ENCODE measurements around the gene OR5K3.
"Not testable (repeated sequence)": the region's sequence is repeated elsewhere in the genome, so short reads cannot be mapped to it uniquely, and the experiment has no call there.

OR5K3 gene

GRCh38 chr3:98371186-98371585, 19.3 kb upstream of the OR5K3 start:
- H3K4me3 ChIP-seq (ENCODE audit: low read length): no peak overlapping the region
- H3K9me3 ChIP-seq (ENCODE audit: control insufficient read depth, insufficient read depth, low read length): no peaks in the 10 kb centered on the region
- H3K27ac ChIP-seq (ENCODE audit: low read length): no peak overlapping the region
- H3K27me3 ChIP-seq (ENCODE audit: control insufficient read depth, insufficient read depth, low read length): no peaks in the 10 kb centered on the region
- no peaks in the 10 kb centered on the region for H3K36me3 ChIP-seq (ENCODE audit: control insufficient read depth, insufficient read depth, low read length)
- no peak for DNase-seq (ENCODE audit: low read depth, low spot score)
- H3K4me1 ChIP-seq (ENCODE audit: control insufficient read depth, insufficient read depth, low read length): no peaks in the 10 kb centered on the region

GRCh38 chr3:98371853-98372252, 18.6 kb upstream of the OR5K3 start:
- Histone ChIP-seq H3K27ac (ENCODE audit: low read length) (no peak overlapping the region), H3K36me3 (ENCODE audit: control insufficient read depth, insufficient read depth, low read length) (no peaks in the 10 kb centered on the region), H3K27me3 (ENCODE audit: control insufficient read depth, insufficient read depth, low read length) (no peaks in the 10 kb centered on the region), H3K9me3 (ENCODE audit: control insufficient read depth, insufficient read depth, low read length) (no peaks in the 10 kb centered on the region), H3K4me3 (ENCODE audit: low read length) (no peak overlapping the region), H3K4me1 (ENCODE audit: control insufficient read depth, insufficient read depth, low read length) (no peaks in the 10 kb centered on the region)
- DNase-seq (ENCODE audit: low read depth, low spot score): no peak

GRCh38 chr3:98372445-98372844, 18.0 kb upstream of the OR5K3 start:
- Histone ChIP-seq H3K4me1 (ENCODE audit: control insufficient read depth, insufficient read depth, low read length) (no peaks in the 10 kb centered on the region), H3K9me3 (ENCODE audit: control insufficient read depth, insufficient read depth, low read length) (no peaks in the 10 kb centered on the region), H3K27me3 (ENCODE audit: control insufficient read depth, insufficient read depth, low read length) (no peaks in the 10 kb centered on the region), H3K27ac (ENCODE audit: low read length) (no peak overlapping the region), H3K4me3 (ENCODE audit: low read length) (no peak overlapping the region), H3K36me3 (ENCODE audit: control insufficient read depth, insufficient read depth, low read length) (no peaks in the 10 kb centered on the region)
- WGBS (ENCODE audit: insufficient coverage, insufficient read length): no CpG with 5 or more reads among the region's 1 CpG
- no peak for DNase-seq (ENCODE audit: low read depth, low spot score)

DNA sequence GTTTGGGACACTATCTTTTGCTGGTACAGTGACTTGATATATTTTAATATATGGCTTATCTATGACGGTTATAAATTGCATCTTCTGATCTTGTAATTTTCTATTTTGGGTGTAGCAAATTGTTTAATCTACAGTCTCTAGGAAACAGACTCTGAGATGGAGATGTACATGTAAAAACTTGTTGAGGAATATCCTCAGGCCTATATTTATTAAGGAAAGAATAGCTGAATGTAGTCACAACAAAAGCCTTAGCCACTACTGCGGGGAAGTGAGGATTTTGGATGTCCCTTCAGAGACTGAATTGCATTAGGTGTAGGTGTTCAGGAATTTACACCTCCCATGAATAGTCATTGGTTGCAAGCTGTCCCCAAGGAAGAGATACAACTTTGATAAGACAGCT, 13.8 kb upstream of the OR5K3 start:
- no peak for DNase-seq (ENCODE audit: low read depth, low spot score)
- Histone ChIP-seq H3K4me1 (ENCODE audit: control insufficient read depth, insufficient read depth, low read length) (no peaks in the 10 kb centered on the region), H3K36me3 (ENCODE audit: control insufficient read depth, insufficient read depth, low read length) (no peaks in the 10 kb centered on the region), H3K9me3 (ENCODE audit: control insufficient read depth, insufficient read depth, low read length) (no peaks in the 10 kb centered on the region), H3K27me3 (ENCODE audit: control insufficient read depth, insufficient read depth, low read length) (no peaks in the 10 kb centered on the region), H3K27ac (ENCODE audit: low read length) (no peak overlapping the region), H3K4me3 (ENCODE audit: low read length) (no peak overlapping the region)
- no CpG with 5 or more reads among the region's 2 CpGs for WGBS (ENCODE audit: insufficient coverage, insufficient read length)

DNA sequence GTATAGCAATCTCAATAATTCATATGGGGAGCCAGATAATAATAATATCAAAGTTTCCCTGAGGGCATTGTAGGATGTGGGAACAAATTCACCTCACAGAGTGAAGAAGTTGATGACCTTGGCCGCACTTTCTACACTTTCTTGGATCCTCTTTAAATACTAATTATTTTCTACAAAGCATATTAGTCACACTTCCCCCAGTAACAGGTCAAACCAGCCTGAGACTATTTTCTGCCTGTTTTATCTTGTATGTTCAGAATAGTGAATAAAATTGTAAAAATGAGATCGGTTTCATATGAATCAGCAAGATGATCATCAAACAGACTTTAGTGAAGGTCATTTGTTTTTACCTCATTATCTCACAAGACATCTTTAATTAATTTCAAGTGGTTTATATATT, 2.3 kb upstream of the OR5K3 start:
- no CpG with 5 or more reads among the region's 2 CpGs for whole genome bisulfite sequencing (ENCODE audit: insufficient coverage, insufficient read length)
- H3K36me3 ChIP-seq (ENCODE audit: control insufficient read depth, insufficient read depth, low read length): no peaks in the 10 kb centered on the region
- DNase-seq (ENCODE audit: low read depth, low spot score): no peak
- H3K4me3 ChIP-seq (ENCODE audit: low read length): no peak overlapping the region
- no peaks in the 10 kb centered on the region for H3K4me1 ChIP-seq (ENCODE audit: control insufficient read depth, insufficient read depth, low read length)
- no peaks in the 10 kb centered on the region for H3K9me3 ChIP-seq (ENCODE audit: control insufficient read depth, insufficient read depth, low read length)
- no peak overlapping the region for H3K27ac ChIP-seq (ENCODE audit: low read length)
- no peaks in the 10 kb centered on the region for H3K27me3 ChIP-seq (ENCODE audit: control insufficient read depth, insufficient read depth, low read length)

DNA sequence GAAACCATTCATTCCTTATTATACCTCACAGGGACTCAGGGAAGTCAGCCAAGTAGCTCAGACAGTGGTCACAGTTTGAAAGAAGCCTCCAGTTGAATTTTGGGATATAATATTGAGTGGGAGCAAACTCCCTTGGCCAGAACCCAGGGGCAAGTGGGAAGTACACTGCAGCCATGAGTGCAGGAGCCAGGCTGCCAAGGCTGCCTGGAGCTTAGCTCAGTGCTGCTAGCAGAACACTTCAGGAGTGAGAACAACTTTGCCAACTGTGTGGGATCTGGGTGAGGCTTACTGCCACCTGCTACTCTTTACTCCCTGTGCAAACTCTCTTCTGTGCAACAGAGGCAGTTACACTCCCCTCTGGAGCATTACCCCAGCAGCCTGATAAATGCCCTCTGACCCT, 4.6 kb downstream of the OR5K3 start:
- Histone ChIP-seq H3K4me3 (ENCODE audit: low read length) (no peak overlapping the region), H3K9me3 (ENCODE audit: control insufficient read depth, insufficient read depth, low read length) (no peaks in the 10 kb centered on the region)
- DNase-seq (ENCODE audit: low read depth, low spot score): no peak

GRCh38 chr3:98396482-98396881, 6.0 kb downstream of the OR5K3 start:
- WGBS (ENCODE audit: insufficient coverage, insufficient read length): no CpG with 5 or more reads among the region's 4 CpGs
- H3K36me3 ChIP-seq (ENCODE audit: control insufficient read depth, insufficient read depth, low read length); H3K27me3 ChIP-seq (ENCODE audit: control insufficient read depth, insufficient read depth, low read length); H3K27ac ChIP-seq (ENCODE audit: low read length); DNase-seq (ENCODE audit: low read depth, low spot score); H3K4me1 ChIP-seq (ENCODE audit: control insufficient read depth, insufficient read depth, low read length); H3K4me3 ChIP-seq (ENCODE audit: low read length); H3K9me3 ChIP-seq (ENCODE audit: control insufficient read depth, insufficient read depth, low read length): not testable (repeated sequence)

More for the DNA sequence above, 4.6 kb downstream of the OR5K3 start:
- no peaks in the 10 kb centered on the region for H3K36me3 ChIP-seq (ENCODE audit: control insufficient read depth, insufficient read depth, low read length)
- H3K4me1 ChIP-seq (ENCODE audit: control insufficient read depth, insufficient read depth, low read length): no peaks in the 10 kb centered on the region; the same call in 1 of the 2 replicates
- no peak overlapping the region for H3K27ac ChIP-seq (ENCODE audit: low read length)
- H3K27me3 ChIP-seq (ENCODE audit: control insufficient read depth, insufficient read depth, low read length): no peaks in the 10 kb centered on the region

- Histone ChIP-seq H3K4me3 (ENCODE audit: low read length) (no peak overlapping the region), H3K27me3 (ENCODE audit: control insufficient read depth, insufficient read depth, low read length) (no peaks in the 10 kb centered on the region), H3K36me3 (ENCODE audit: control insufficient read depth, insufficient read depth, low read length) (no peaks in the 10 kb centered on the region), H3K27ac (ENCODE audit: low read length) (no peak overlapping the region), H3K9me3 (ENCODE audit: control insufficient read depth, insufficient read depth, low read length) (no peaks in the 10 kb centered on the region), H3K4me1 (ENCODE audit: control insufficient read depth, insufficient read depth, low read length) (no peaks in the 10 kb centered on the region; the same call in 1 of the 2 replicates)
- no peak for DNase-seq (ENCODE audit: low read depth, low spot score)
These were observed 8.0 kb downstream of the OR5K3 start for GRCh38 chr3:98398513-98398912.

- Histone ChIP-seq H3K4me3 (ENCODE audit: low read length) (no peak overlapping the region), H3K9me3 (ENCODE audit: control insufficient read depth, insufficient read depth, low read length) (no peaks in the 10 kb centered on the region), H3K27ac (ENCODE audit: low read length) (no peak overlapping the region), H3K4me1 (ENCODE audit: control insufficient read depth, insufficient read depth, low read length) (no peaks in the 10 kb centered on the region), H3K27me3 (ENCODE audit: control insufficient read depth, insufficient read depth, low read length) (no peaks in the 10 kb centered on the region), H3K36me3 (ENCODE audit: control insufficient read depth, insufficient read depth, low read length) (no peaks in the 10 kb centered on the region)
- WGBS (ENCODE audit: insufficient coverage, insufficient read length): no CpG with 5 or more reads among the region's 1 CpG
- DNase-seq (ENCODE audit: low read depth, low spot score): no peak
These were observed 12.0 kb downstream of the OR5K3 start for GRCh38 chr3:98402507-98402906.

DNA sequence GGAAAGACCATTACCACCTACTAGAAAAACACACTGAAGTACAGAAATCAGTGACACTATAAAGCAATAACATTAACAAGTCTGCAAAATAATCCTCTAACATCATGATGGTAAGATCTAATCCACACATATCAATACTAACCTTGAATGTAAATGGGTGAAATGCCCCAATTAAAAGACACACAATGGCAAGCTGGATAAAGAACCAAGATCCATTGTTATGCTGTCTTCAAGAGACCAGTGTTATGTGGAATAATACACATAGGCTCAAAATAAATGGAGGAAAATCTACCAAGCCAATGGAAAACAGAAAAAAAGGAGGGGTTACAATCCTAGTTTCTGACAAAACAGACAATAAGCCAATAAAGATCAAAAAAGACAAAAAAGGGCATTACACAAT, 13.5 kb downstream of the OR5K3 start:
- H3K27ac ChIP-seq (ENCODE audit: low read length): no peak overlapping the region
- no peaks in the 10 kb centered on the region for H3K4me1 ChIP-seq (ENCODE audit: control insufficient read depth, insufficient read depth, low read length)
- no peaks in the 10 kb centered on the region for H3K27me3 ChIP-seq (ENCODE audit: control insufficient read depth, insufficient read depth, low read length)
- H3K36me3 ChIP-seq (ENCODE audit: control insufficient read depth, insufficient read depth, low read length): no peaks in the 10 kb centered on the region
- no peak for DNase-seq (ENCODE audit: low read depth, low spot score)
- H3K9me3 ChIP-seq (ENCODE audit: control insufficient read depth, insufficient read depth, low read length): no peaks in the 10 kb centered on the region
- no peak overlapping the region for H3K4me3 ChIP-seq (ENCODE audit: low read length)

GRCh38 chr3:98406034-98406433, 15.6 kb downstream of the OR5K3 start:
- Histone ChIP-seq H3K9me3 (ENCODE audit: control insufficient read depth, insufficient read depth, low read length) (no peaks in the 10 kb centered on the region), H3K36me3 (ENCODE audit: control insufficient read depth, insufficient read depth, low read length) (no peaks in the 10 kb centered on the region), H3K27ac (ENCODE audit: low read length) (no peak overlapping the region), H3K27me3 (ENCODE audit: control insufficient read depth, insufficient read depth, low read length) (no peaks in the 10 kb centered on the region), H3K4me3 (ENCODE audit: low read length) (no peak overlapping the region), H3K4me1 (ENCODE audit: control insufficient read depth, insufficient read depth, low read length) (no peaks in the 10 kb centered on the region)
- no peak for DNase-seq (ENCODE audit: low read depth, low spot score)
- no CpG with 5 or more reads among the region's 2 CpGs for WGBS (ENCODE audit: insufficient coverage, insufficient read length)

DNA sequence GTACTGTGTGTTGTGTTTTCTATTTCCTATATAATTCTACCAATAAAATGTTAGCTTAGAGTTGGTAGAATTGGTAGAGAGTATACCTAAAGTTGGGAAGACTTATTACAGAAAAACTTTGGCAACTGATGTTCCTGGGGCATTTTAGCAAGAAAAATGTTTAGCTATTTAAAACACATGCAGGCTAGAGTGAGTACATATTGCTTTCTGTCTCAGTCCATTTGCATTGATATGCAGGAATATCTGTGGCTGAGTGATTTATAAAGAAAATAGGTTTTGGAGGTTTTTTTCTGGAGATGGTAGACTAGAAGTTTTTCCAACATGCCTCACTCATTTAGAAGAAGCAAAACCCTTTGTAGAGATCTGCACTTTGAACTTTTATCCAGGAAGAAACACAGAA, 42.1 kb downstream of the OR5K3 start:
- DNase-seq (ENCODE audit: low read depth, low spot score): no peak
- H3K27me3 ChIP-seq (ENCODE audit: control insufficient read depth, insufficient read depth, low read length): no peaks in the 10 kb centered on the region
- no peaks in the 10 kb centered on the region for H3K9me3 ChIP-seq (ENCODE audit: control insufficient read depth, insufficient read depth, low read length)
- H3K27ac ChIP-seq (ENCODE audit: low read length): no peak overlapping the region
- H3K4me1 ChIP-seq (ENCODE audit: control insufficient read depth, insufficient read depth, low read length): no peaks in the 10 kb centered on the region
- no peak overlapping the region for H3K4me3 ChIP-seq (ENCODE audit: low read length)
- no peaks in the 10 kb centered on the region for H3K36me3 ChIP-seq (ENCODE audit: control insufficient read depth, insufficient read depth, low read length)

Data from iPS DF 6.9 (cell line).